GM18507 (cell line): ENCODE results near the gene HOXA1.

Source experiments
- DNase-seq: peaks from one replicate; pipeline ENCODE4 v3.0.0; 2011; ENCODE audit warnings: low read depth; ENCODE audit not compliant: insufficient read length; ENCODE audit errors: extremely low spot score
- FAIRE-seq: peaks from 2 replicates; lab custom pipeline; 2011; peaks lifted over from hg19 to GRCh38; lab: Jason Lieb, UNC

The HOXA1 gene

GRCh38 chr7:27107391-27108381, 11.9 kb upstream of the HOXA1 start:
- FAIRE-seq (no peak), DNase-seq (no peak)

- FAIRE-seq, result no peak
- DNase-seq, result no peak
Measured at GRCh38 chr7:27106901-27107240, 11.1 kb upstream of the HOXA1 start.

GRCh38 chr7:27106181-27106900, 10.5 kb upstream of the HOXA1 start:
- FAIRE-seq (no peak), DNase-seq (no peak)

- no peak for FAIRE-seq
Measured at GRCh38 chr7:27105301-27106031, 9.7 kb upstream of the HOXA1 start.

GRCh38 chr7:27104341-27105058, 8.7 kb upstream of the HOXA1 start:
- FAIRE-seq (no peak), DNase-seq (no peak)

More at GRCh38 chr7:27105301-27106031, 9.7 kb upstream of the HOXA1 start:
- no peak for DNase-seq

- FAIRE-seq (no peak), DNase-seq (no peak)
Measured at GRCh38 chr7:27103489-27104226, 7.9 kb upstream of the HOXA1 start.

GRCh38 chr7:27102581-27103442, 7.0 kb upstream of the HOXA1 start, which contains the start of gene HOXA2:
Gene HOXA2, minus strand, starts transcription at chr7:27102683. Its CDS starts 183 bp downstream, at chr7:27102500.
- FAIRE-seq (no peak), DNase-seq (no peak)

GRCh38 chr7:27101957-27102580, 6.3 kb upstream of the HOXA1 start:
- no peak for DNase-seq
- no peak for FAIRE-seq

GRCh38 chr7:27101171-27101956, 5.6 kb upstream of the HOXA1 start:
- DNase-seq (no peak), FAIRE-seq (no peak)

GRCh38 chr7:27100694-27101170, 4.9 kb upstream of the HOXA1 start:
- FAIRE-seq, result no peak
- no peak for DNase-seq

GRCh38 chr7:27099453-27100370, 3.9 kb upstream of the HOXA1 start:
- FAIRE-seq (no peak), DNase-seq (no peak)

GRCh38 chr7:27098578-27099451, 3.0 kb upstream of the HOXA1 start:
- no peak for DNase-seq
- no peak for FAIRE-seq

GRCh38 chr7:27097686-27098577, 2.1 kb upstream of the HOXA1 start:
- DNase-seq, result no peak
- FAIRE-seq, result no peak
